Esophagus squamous epithelium (tissue), 5 donors: ENCODE data around the gene RASAL2. TPM values are rescaled to one million over a fixed set of nuclear protein-coding genes. Genes with fewer than 3 reads are reported as not detected.
A peak's percentile ranks its signal among the peaks of the same experiment; 100 is the strongest.

Experiments
- DNase-seq: peaks from one replicate; lab custom pipeline; 2025; lab: John Stamatoyannopoulos, UW
- H3K27ac ChIP-seq, 4 donors: fragments of 200-600 bp; sonication (generic); one replicate each; pipeline ENCODE4 v1.5.1; 2016 to 2019; ENCODE audit warnings: mild to moderate bottlenecking in 1 of 4
- H3K27me3 ChIP-seq, 4 donors: fragments of 200-600 bp; sonication (generic); 1 replicate in 3 of 4; 2 replicates in 1 of 4; pipeline versions ENCODE4 v1.5.1 to v1.6.0; 2017 to 2021; ENCODE audit warnings: antibody characterized with exemption in 1 of 4
- H3K36me3 ChIP-seq, 3 donors: fragments of 200-600 bp; sonication (generic); one replicate each; pipeline ENCODE4 v1.5.1; 2016 to 2019
- H3K4me1 ChIP-seq, 3 donors: fragments of 200-600 bp; sonication (generic); one replicate each; pipeline ENCODE4 v1.5.1; 2017 to 2019
- H3K4me3 ChIP-seq, 4 donors: fragments of 200-600 bp; sonication (generic); 1 replicate in 3 of 4; 2 replicates in 1 of 4; pipeline ENCODE4 v1.5.1; 2016 to 2019; ENCODE audit warnings: mild to moderate bottlenecking in 2 of 4, moderate library complexity in 1 of 4
- H3K9me3 ChIP-seq, 3 donors: fragments of 200-600 bp; sonication (generic); one replicate each; pipeline ENCODE4 v1.5.1; 2016 to 2019
- CTCF ChIP-seq, 6 experiments: fragments of 450-650 bp in 4 of 6; fragments of 200-600 bp in 2 of 6; sonication (generic) in 2 of 6; IDR thresholded peaks; one replicate each; pipeline ENCODE4 v1.5.1; 2016 to 2019; ENCODE audit warnings: antibody characterized with exemption in 6 of 6, mild to moderate bottlenecking in 4 of 6, moderate library complexity in 4 of 6
- POLR2A ChIP-seq, 4 donors: fragments of 450-650 bp; IDR thresholded peaks; one replicate each; pipeline ENCODE4 v1.6.1; 2017; ENCODE audit warnings: antibody characterized with exemption in 4 of 4, mild to moderate bottlenecking in 4 of 4, moderate library complexity in 3 of 4
- WGBS, 2 donors: methylation state at CpG; one replicate each; pipeline ENCODE4 v1.1.5; 2018; 5-methylcytosine and 5-hydroxymethylcytosine counted together
- intact Hi-C: fragments of 100-400 bp; cut with DNase I; formaldehyde crosslinking; loops from one replicate; pipeline ENCODE4 v1.15.0; 2022
- total RNA-seq, 4 donors: library from RNA; depleted of rRNA; stranded (reverse); fragments of >200 nt; gene quantifications; one replicate each; pipeline ENCODE4 v1.1.0, GENCODE V29; 2016
- donor health status: DM: yes; HTN: yes; CAD: no.

Gene RASAL2
- total RNA-seq, 4 donors from 2014 or later: 20.4 to 29.8 (median 25.5) TPM

- intact Hi-C loops: no loop called here
- 53 to 88% methylated on average over 1 of the region's 1 CpG for WGBS, 2 donors
Measured at GRCh38 chr1:178278916-178279686, 185.2 kb downstream of the RASAL2 start.

GRCh38 chr1:178282949-178283367, 189.1 kb downstream of the RASAL2 start:
- DNase-seq: no peak
- Histone ChIP-seq H3K27me3 (no peaks in the 10 kb centered on the region), H3K4me1 (peaks cover 6 to 40% (median 19%) of the 10 kb centered on the region in 3 donors), H3K27ac (no peak overlapping the region), H3K9me3 (no peaks in the 10 kb centered on the region), H3K36me3 (peaks cover 0 to 16% (median 0%) of the 10 kb centered on the region in 3 donors), H3K4me3 (no peak overlapping the region)
- intact Hi-C loops: loop anchor here (10.0 kb wide), 1 partner anchor 248 kb away; no protein-coding TSS in a partner anchor
- 15 to 17% methylated on average over 3 of the region's 3 CpGs for WGBS, 2 donors
- TF ChIP-seq CTCF (IDR thresholded peaks at IDR 0.05): peak in 5 of 6 experiments; percentile 16 to 60 (median 43)
- no peak for TF ChIP-seq POLR2A (IDR thresholded peaks at IDR 0.05)

More at GRCh38 chr1:178278916-178279686, 185.2 kb downstream of the RASAL2 start:
- TF ChIP-seq POLR2A (IDR thresholded peaks at IDR 0.05): no peak
- Histone ChIP-seq H3K9me3 (no peaks in the 10 kb centered on the region), H3K36me3 (peaks cover 0 to 6% (median 0%) of the 10 kb centered on the region in 3 donors), H3K4me1 (peaks cover 6 to 54% (median 22%) of the 10 kb centered on the region in 3 donors), H3K4me3 (no peak overlapping the region), H3K27ac (peak overlapping the region in 3 of 4 donors; percentile 54 to 80 (median 79)), H3K27me3 (no peaks in the 10 kb centered on the region)
- DNase-seq: no peak

- Histone ChIP-seq H3K4me1 (peaks cover 6 to 36% (median 16%) of the 10 kb centered on the region in 3 donors), H3K36me3 (peaks cover 0 to 16% (median 0%) of the 10 kb centered on the region in 3 donors), H3K9me3 (no peaks in the 10 kb centered on the region), H3K4me3 (no peak overlapping the region), H3K27ac (no peak overlapping the region), H3K27me3 (no peaks in the 10 kb centered on the region)
- WGBS, 2 donors: 36 to 66% methylated on average over 5 of the region's 5 CpGs
- no peak for DNase-seq
- TF ChIP-seq POLR2A (IDR thresholded peaks at IDR 0.05) (no peak), CTCF (IDR thresholded peaks at IDR 0.05) (no peak)
- intact Hi-C loops: loop anchor here (10.0 kb wide), 1 partner anchor 249 kb away; no protein-coding TSS in a partner anchor
Measured at GRCh38 chr1:178283409-178283808, 189.5 kb downstream of the RASAL2 start.

GRCh38 chr1:178284058-178284457, 190.2 kb downstream of the RASAL2 start:
- intact Hi-C loops: loop anchor here (10.0 kb wide), 1 partner anchor 249 kb away; no protein-coding TSS in a partner anchor
- H3K36me3 ChIP-seq: peaks cover 0 to 16% (median 0%) of the 10 kb centered on the region in 3 donors
- no peaks in the 10 kb centered on the region for H3K27me3 ChIP-seq
- peaks cover 3 to 29% (median 10%) of the 10 kb centered on the region in 3 donors for H3K4me1 ChIP-seq
- no peaks in the 10 kb centered on the region for H3K9me3 ChIP-seq
- WGBS, 2 donors: 43 to 52% methylated on average over 3 of the region's 3 CpGs
- DNase-seq: no peak
- no peak overlapping the region for H3K4me3 ChIP-seq
- TF ChIP-seq CTCF (IDR thresholded peaks at IDR 0.05) (peak in 1 of 6 experiments; percentile 4), POLR2A (IDR thresholded peaks at IDR 0.05) (no peak)
- H3K27ac ChIP-seq: no peak overlapping the region

GRCh38 chr1:178291166-178291565, 197.3 kb downstream of the RASAL2 start:
- 78 to 86% methylated on average over 1 of the region's 1 CpG for WGBS, 2 donors
- Histone ChIP-seq H3K27ac (no peak overlapping the region), H3K4me3 (no peak overlapping the region), H3K9me3 (no peaks in the 10 kb centered on the region), H3K27me3 (no peaks in the 10 kb centered on the region), H3K36me3 (peaks cover 0 to 7% (median 0%) of the 10 kb centered on the region in 3 donors), H3K4me1 (peaks cover 0 to 11% (median 0%) of the 10 kb centered on the region in 3 donors)
- intact Hi-C loops: no loop called here
- no peak for TF ChIP-seq CTCF (IDR thresholded peaks at IDR 0.05)
- DNase-seq: no peak
